CD14-positive monocyte (primary cell): Measurements from ENCODE around the gene SASS6. TPM values are rescaled to one million over a fixed set of nuclear protein-coding genes. Genes with fewer than 3 reads are reported as not detected.

ENCODE experiments used
- DNase-seq, 3 donors: peaks; one replicate each; pipeline ENCODE4 v3.0.0-alpha.2; 2011 to 2022
- H2AFZ ChIP-seq: 2 replicates; pipeline ENCODE4 v1.6.0; 2012; ENCODE audit warnings: mild to moderate bottlenecking, low read depth, low read length, inconsistent platforms; ENCODE audit not compliant: insufficient read depth, poor library complexity, severe bottlenecking
- H3K27ac ChIP-seq, 2 donors: 1 replicate in 1 of 2; 2 replicates in 1 of 2; pipeline ENCODE4 v1.5.1; 2012 to 2013; ENCODE audit warnings: low read length in 2 of 2, control low read depth in 1 of 2, inconsistent platforms in 1 of 2, low read depth in 1 of 2, mild to moderate bottlenecking in 1 of 2
- H3K27me3 ChIP-seq, 2 donors: one replicate each; pipeline versions ENCODE4 v1.6.0 to v1.6.1; 2011 to 2013; ENCODE audit warnings: low read length in 2 of 2; ENCODE audit not compliant: control insufficient read depth in 2 of 2, insufficient read depth in 2 of 2
- H3K36me3 ChIP-seq, 2 donors: replicated peaks in 1 of 2; 1 replicate in 1 of 2; 2 replicates in 1 of 2; pipeline versions ENCODE4 v1.5.1 to v1.6.1; 2012 to 2013; ENCODE audit warnings: low read length in 2 of 2, control low read depth in 1 of 2, inconsistent platforms in 1 of 2, mild to moderate bottlenecking in 1 of 2; ENCODE audit not compliant: insufficient read depth in 2 of 2, control insufficient read depth in 1 of 2
- H3K4me1 ChIP-seq, 2 donors: 1 replicate in 1 of 2; 2 replicates in 1 of 2; pipeline versions ENCODE4 v1.5.1 to v1.6.1; 2012 to 2013; ENCODE audit warnings: low read length in 2 of 2, control low read depth in 1 of 2, inconsistent platforms in 1 of 2, mild to moderate bottlenecking in 1 of 2, moderate library complexity in 1 of 2; ENCODE audit not compliant: insufficient read depth in 2 of 2, control insufficient read depth in 1 of 2
- H3K4me2 ChIP-seq: replicated peaks from 2 replicates; pipeline ENCODE3; 2012; ENCODE audit warnings: low read length, moderate library complexity, mild to moderate bottlenecking; ENCODE audit not compliant: poor library complexity, severe bottlenecking; ENCODE audit errors: extremely low read depth
- H3K4me3 ChIP-seq, 3 experiments: fragments of 200-600 bp in 1 of 3; sonication (generic) in 1 of 3; replicated peaks in 1 of 3; 1 replicate in 2 of 3; 2 replicates in 1 of 3; pipeline ENCODE4 v1.5.1; 2011 to 2013; ENCODE audit warnings: low read length in 3 of 3, mild to moderate bottlenecking in 3 of 3, control low read depth in 2 of 3, low read depth in 2 of 3, inconsistent platforms in 1 of 3, moderate library complexity in 1 of 3
- H3K79me2 ChIP-seq: 2 replicates; pipeline ENCODE4 v1.6.0; 2012; ENCODE audit warnings: mild to moderate bottlenecking, control low read depth, inconsistent platforms, low read length, moderate library complexity; ENCODE audit not compliant: insufficient read depth
- H3K9ac ChIP-seq: 2 replicates; pipeline ENCODE4 v1.6.0; 2017; ENCODE audit warnings: low read length, mild to moderate bottlenecking; ENCODE audit not compliant: insufficient read depth, poor library complexity, severe bottlenecking
- H3K9me3 ChIP-seq, 2 donors: replicated peaks in 1 of 2; 1 replicate in 1 of 2; 2 replicates in 1 of 2; pipeline versions ENCODE4 v1.5.1 to v1.6.1; 2012 to 2013; ENCODE audit warnings: low read length in 2 of 2, control low read depth in 1 of 2; ENCODE audit not compliant: control insufficient read depth in 1 of 2, insufficient read depth in 1 of 2
- H4K20me1 ChIP-seq: 2 replicates; pipeline ENCODE4 v1.6.0; 2012; ENCODE audit warnings: mild to moderate bottlenecking, low read length, control low read depth, moderate library complexity; ENCODE audit not compliant: insufficient read depth
- H3K27ac Mint-ChIP-seq, 7 donors: one replicate each; pipeline ENCODE4 v1.8.0; 2020; ENCODE audit warnings: mild to moderate bottlenecking in 7 of 7, mixed read lengths in 7 of 7, moderate library complexity in 6 of 7, inconsistent platforms in 2 of 7
- H3K27me3 Mint-ChIP-seq, 3 donors: one replicate each; pipeline ENCODE4 v1.8.0; 2021 to 2022; ENCODE audit warnings: low read depth in 3 of 3, mild to moderate bottlenecking in 3 of 3, mixed read lengths in 3 of 3, moderate library complexity in 3 of 3, inconsistent platforms in 1 of 3
- H3K36me3 Mint-ChIP-seq, 2 donors: one replicate each; pipeline ENCODE4 v1.8.0; 2020; ENCODE audit warnings: mixed read lengths in 2 of 2, inconsistent platforms in 1 of 2, mild to moderate bottlenecking in 1 of 2
- H3K4me1 Mint-ChIP-seq: one replicate; pipeline ENCODE4 v1.8.0; 2020; ENCODE audit warnings: mild to moderate bottlenecking, mixed read lengths
- H3K4me3 Mint-ChIP-seq, 2 donors: one replicate each; pipeline ENCODE4 v1.8.0; 2020; ENCODE audit warnings: mild to moderate bottlenecking in 2 of 2, mixed read lengths in 2 of 2, moderate library complexity in 1 of 2
- H3K9me3 Mint-ChIP-seq, 7 donors: one replicate each; pipeline ENCODE4 v1.8.0; 2020 to 2022; ENCODE audit warnings: mixed read lengths in 7 of 7, mild to moderate bottlenecking in 6 of 7, moderate library complexity in 6 of 7, inconsistent platforms in 2 of 7
- CTCF ChIP-seq: fragments of 200-600 bp; IDR thresholded peaks from one replicate; pipeline ENCODE4 v1.8.0; 2022; ENCODE audit warnings: antibody characterized with exemption, mild to moderate bottlenecking
- WGBS: methylation state at CpG from one replicate; pipeline ENCODE4 v1.1.5; 2013; ENCODE audit warnings: missing lambda C conversion rate; ENCODE audit not compliant: insufficient coverage; 5-methylcytosine and 5-hydroxymethylcytosine counted together
- intact Hi-C, 2 donors: fragments of 100-400 bp; cut with micrococcal nuclease; formaldehyde crosslinking; loops; one replicate each; pipeline versions ENCODE4 v1.15.0 to v1.15.1; 2023
- polyA plus RNA-seq, 3 donors: library from polyadenylated mRNA; depleted of rRNA in 1 of 3; unstranded in 2 of 3; stranded (reverse) in 1 of 3; fragments of 300-500 nt in 2 of 3; fragments of >200 nt in 1 of 3; fragmentation: Illumina TruSeq in 2 of 3; gene quantifications; 1 replicate in 2 of 3; 2 replicates in 1 of 3; pipeline ENCODE4 v1.2.3, GENCODE V29; 2012 to 2021

The SASS6 gene
- polyA plus RNA-seq, 3 donors: 0.53 to 0.98 (median 0.93) TPM

- no peak overlapping the region for H3K4me3 Mint-ChIP-seq
- Histone ChIP-seq H3K79me2 (no peaks in the 10 kb centered on the region), H3K27ac (no peak overlapping the region), H3K4me1 (no peaks in the 10 kb centered on the region), H2AFZ (no peak overlapping the region), H3K4me3 (no peak overlapping the region), H3K9ac (no peak overlapping the region), H3K4me2 (no peak overlapping the region), H3K9me3 (no peaks in the 10 kb centered on the region), H3K36me3 (peaks cover 74 to 99% of the 10 kb centered on the region in 2 donors), H3K27me3 (no peaks in the 10 kb centered on the region), H4K20me1 (peaks cover 6% of the 10 kb centered on the region)
- no peak for DNase-seq
- no peak overlapping the region for H3K27ac Mint-ChIP-seq
- H3K36me3 Mint-ChIP-seq: peaks cover 78 to 85% of the 10 kb centered on the region in 2 donors
- WGBS: no CpG with 5 or more reads among the region's 2 CpGs
- intact Hi-C loops: no loop called here
- peaks cover 0 to 2% (median 0%) of the 10 kb centered on the region in 3 donors for H3K27me3 Mint-ChIP-seq
- H3K9me3 Mint-ChIP-seq: peaks cover 0 to 2% (median 0%) of the 10 kb centered on the region in 7 donors
- no peak for TF ChIP-seq CTCF
- H3K4me1 Mint-ChIP-seq: no peaks in the 10 kb centered on the region
These were observed 56.4 kb downstream of the SASS6 start for GRCh38 chr1:100076319-100076718.

DNA sequence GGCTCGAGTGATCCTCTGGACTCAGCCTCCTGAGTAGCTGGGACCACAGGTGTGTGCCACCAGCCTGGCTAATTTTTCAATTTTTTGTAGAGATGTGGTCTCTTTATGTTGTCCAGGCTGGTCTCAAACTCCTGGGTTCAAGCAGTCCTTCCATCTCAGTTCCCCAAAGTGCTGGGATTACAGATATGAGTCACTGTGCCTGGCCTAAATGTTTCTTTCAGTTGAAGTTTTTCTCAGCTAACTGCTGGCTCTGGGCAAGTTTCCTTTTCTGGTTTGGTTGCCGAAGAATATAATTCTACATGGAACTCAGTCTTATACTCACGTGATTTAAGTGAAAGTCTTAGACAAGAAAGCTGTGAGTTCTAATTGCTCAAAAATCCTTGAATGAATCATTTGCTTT, 57.0 kb downstream of the SASS6 start:
- intact Hi-C loops: no loop called here
- H3K27ac Mint-ChIP-seq: peak overlapping the region in 3 of 7 donors; percentile 26 to 70 (median 54)
- Histone ChIP-seq H4K20me1 (peaks cover 6% of the 10 kb centered on the region), H3K27ac (no peak overlapping the region), H3K4me3 (no peak overlapping the region), H3K9me3 (no peaks in the 10 kb centered on the region), H3K27me3 (no peaks in the 10 kb centered on the region), H3K79me2 (no peaks in the 10 kb centered on the region), H3K4me2 (no peak overlapping the region), H3K9ac (no peak overlapping the region), H3K4me1 (no peaks in the 10 kb centered on the region), H3K36me3 (peaks cover 70 to 99% of the 10 kb centered on the region in 2 donors), H2AFZ (no peak overlapping the region)
- peaks cover 0 to 2% (median 0%) of the 10 kb centered on the region in 7 donors for H3K9me3 Mint-ChIP-seq
- WGBS: 100% methylated on average over 1 of the region's 3 CpGs
- H3K27me3 Mint-ChIP-seq: peaks cover 0 to 2% (median 0%) of the 10 kb centered on the region in 3 donors
- H3K4me1 Mint-ChIP-seq: no peaks in the 10 kb centered on the region
- peaks cover 77 to 86% of the 10 kb centered on the region in 2 donors for H3K36me3 Mint-ChIP-seq
- DNase-seq: no peak
- TF ChIP-seq CTCF: no peak
- H3K4me3 Mint-ChIP-seq: no peak overlapping the region
